HUDEP-2 (cell line): ENCODE measurements around the gene TMA7.
"Not testable (repeated sequence)": the region's sequence is repeated elsewhere in the genome, so short reads cannot be mapped to it uniquely, and the experiment has no call there.

Experiments used
- DNase-seq, 76 experiments: peaks; one replicate each; lab custom pipeline; 2025; ENCODE audit not compliant: unreplicated experiment in 76 of 76; lab: John Stamatoyannopoulos, UW

Gene TMA7

GRCh38 chr3:48434591-48435222 is 5.3 kb upstream of the TMA7 start:
- peak in 28 of 76 experiments; percentile 3 to 38 (median 18) for DNase-seq

DNA sequence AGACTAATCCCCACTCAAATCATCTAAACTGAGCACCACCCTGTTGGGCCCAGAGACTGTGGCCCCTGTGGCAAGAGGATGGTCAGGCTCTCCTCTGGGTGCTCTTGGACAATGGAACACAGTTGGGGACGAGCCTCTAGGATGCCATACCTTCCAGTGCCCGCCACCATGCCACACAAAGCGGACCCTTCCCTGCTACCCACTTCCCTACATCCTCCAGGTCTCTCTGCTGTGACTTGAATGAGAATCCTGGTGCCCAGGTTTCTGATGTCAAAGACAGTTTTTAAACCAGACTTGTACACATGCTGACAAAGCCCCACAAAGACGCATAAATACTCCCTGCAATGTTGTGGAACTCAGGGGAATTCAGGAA is 4.8 kb upstream of the TMA7 start:
- DNase-seq: no peak

GRCh38 chr3:48435774-48436476 is 4.1 kb upstream of the TMA7 start:
- peak in 72 of 76 experiments; percentile 10 to 85 (median 66) for DNase-seq

DNA sequence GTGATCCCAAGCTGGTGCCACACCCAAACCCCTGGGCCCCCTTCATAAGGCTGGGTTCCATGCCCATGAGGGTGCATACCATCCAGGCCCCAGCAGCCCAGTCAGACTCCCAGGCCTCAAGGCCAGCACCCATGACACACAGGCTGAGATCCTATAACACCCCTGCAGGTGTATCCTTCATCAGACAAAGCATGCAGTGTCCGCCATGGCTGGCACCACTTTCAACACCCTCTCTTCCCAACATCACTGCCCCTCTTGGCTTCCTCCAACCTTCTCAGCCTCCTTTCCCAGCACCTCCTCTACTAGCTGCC is 3.6 kb upstream of the TMA7 start:
- no peak for DNase-seq

- no peak for DNase-seq
These were observed 3.2 kb upstream of the TMA7 start for GRCh38 chr3:48436855-48437254.

DNA sequence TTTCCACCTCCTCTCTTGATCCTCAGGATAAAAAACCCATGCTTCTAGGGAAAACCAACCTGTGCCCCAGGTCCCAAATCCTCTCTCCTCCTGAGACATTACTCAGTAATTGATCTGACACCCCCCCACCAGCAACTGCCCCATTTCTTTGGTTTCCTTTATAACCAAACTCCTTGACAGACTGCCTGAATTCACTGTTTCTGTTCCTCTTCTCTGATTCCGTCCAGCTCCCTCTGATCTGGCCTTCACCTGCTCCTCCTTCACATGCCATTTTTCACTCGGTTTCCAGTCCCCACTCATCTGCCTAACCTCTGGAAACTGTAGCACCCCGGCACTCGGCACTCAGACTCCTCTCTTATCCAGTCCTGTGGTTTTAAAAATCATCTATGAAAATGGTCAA is 2.2 kb upstream of the TMA7 start:
- no peak for DNase-seq

DNA sequence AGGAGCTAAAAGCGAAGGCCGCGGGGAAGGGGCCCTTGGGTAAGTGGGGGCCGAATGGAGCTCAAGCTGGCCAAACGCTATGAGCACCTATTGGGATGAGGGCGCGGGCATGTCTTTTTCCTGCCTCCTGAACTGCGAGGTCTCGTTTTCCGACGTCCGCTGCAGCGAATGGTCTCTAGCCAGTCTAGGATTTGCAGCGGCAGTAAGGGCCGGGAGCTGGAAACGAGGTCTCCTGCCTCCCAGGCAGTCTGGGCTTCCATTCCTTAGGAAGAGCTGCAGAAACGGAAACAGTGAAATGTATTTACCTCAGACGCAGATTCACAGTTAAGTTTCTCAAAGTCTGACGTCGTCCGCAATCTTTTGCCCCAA is 517 bp downstream of the TMA7 start:
- DNase-seq: no peak

DNA sequence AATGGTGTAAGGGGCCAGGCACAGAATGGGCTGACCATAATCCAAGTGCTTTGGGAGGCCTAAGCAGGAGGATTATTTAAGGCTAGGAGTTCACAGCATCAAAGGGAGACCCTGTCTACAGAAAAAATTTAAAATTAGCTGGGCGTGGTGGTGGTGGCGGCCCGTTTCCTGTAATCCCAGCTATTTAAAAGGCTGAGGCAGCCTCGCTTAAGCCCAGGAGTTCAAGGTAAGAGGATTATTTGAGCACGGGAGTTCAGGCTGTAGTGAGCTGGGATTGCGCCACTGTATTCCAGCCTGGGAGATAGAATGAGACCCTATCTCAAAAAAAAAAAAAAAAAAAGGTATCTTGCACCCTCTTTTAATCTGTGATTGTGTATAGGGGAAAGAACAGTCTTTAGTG is 1.9 kb downstream of the TMA7 start:
- no peak for DNase-seq

DNA sequence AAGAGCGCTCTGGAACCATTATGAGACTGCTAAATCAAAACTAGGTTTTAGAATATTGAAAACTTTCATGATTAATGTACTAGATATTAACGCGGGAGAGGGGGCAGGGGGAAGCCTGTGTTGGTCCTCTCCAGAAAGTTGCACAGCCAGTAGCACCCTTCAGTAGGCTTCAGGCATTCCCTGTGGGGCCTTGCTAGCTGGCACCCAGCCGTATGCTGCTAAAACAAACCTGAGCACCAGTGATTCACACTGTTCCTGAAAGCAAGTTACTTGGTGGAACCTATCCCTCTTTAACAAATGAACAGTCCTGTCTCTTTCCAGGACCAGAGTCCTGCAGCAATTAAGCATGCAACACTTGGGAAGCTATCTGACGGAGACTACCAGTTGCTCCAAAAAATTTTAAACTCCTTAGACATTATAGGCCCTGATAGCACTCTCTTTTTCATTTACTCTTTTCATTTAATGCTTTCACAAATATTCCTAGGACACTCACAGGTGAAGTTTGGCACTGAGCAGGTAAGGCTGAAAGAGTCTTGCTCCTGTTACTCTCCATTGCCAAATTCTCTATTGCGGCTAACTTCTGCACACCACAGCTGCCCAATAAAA is 5.3 kb downstream of the TMA7 start:
- no peak for DNase-seq

DNA sequence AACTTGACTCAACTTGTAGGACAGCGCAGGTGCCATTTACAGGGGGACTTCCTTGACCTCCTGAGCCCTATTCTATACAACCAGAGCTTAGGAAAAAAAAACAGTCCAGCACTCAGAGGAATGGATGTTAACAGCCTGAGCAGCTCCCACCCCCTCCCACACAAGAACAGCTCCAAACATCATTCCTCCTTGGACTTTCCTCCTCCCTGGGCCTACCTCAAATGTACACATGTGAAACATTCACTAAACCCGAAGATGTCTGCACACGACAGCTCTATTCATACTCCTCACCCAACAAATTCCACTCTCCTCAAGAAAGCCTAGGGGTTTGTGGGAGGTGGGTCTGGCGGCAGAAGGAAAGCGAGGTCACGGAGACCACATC is 6.0 kb downstream of the TMA7 start:
- DNase-seq: no peak

DNA sequence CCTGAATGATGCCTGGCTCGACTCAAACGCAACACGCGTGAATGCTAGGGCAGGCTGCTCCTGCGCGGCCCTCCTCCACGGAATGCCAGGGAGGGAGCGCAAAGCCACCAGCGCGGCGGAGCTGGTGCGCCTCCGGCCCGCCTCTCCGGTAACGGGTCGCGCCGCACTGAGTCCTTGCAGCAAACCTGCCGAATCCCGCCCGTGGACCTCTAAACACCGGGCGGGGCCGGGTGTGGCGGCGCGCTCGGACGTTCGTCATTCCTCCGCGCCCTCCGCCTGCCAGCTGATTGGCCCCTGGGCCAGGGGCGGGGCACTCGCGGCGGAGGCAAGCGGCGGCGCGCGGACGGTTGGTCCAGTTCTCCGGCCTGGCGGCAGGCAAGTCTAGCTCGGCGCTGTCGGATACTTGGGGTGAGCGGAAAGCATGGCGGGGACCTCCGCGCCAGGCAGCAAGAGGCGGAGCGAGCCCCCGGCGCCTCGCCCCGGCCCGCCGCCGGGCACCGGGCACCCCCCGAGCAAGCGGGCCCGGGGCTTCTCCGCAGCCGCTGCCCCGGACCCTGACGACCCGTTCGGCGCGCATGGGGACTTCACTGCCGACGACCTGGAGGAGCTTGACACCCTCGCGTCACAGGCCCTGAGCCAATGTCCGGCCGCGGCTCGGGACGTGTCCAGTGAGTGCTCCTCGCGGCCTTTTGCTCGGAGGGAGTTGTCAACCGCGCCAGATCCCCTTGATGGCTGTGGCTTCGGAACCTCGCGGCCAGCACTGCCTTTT is 6.6 kb downstream of the TMA7 start, which contains the start of gene ATRIP:
ATRIP (plus strand) TSS at position 313 of the 769 bp plus-strand sequence; CDS start at position 422, 109 bp downstream.
- peak in 72 of 76 experiments; percentile 22 to 92 (median 78) for DNase-seq

GRCh38 chr3:48451270-48451669 is 11.2 kb downstream of the TMA7 start:
- no peak for DNase-seq

DNA sequence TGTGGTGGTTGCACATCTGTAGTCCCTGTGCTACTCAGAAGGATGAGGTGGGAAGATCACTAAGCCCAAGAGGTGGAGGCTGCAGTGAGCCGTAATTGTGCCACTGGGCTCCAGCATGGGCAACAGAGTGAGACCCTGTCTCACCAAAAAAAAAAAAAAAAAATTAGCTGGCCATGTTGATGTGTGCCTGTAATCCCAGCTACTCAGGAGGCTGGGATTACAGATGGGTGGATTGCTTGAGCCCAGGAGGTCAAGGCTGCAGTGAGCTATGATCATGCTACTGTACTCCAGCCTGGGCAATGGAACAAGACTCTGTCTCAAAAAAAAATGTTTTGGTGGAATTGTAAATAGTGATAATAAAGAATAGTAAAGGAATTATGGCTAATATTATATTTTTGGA is 16.4 kb downstream of the TMA7 start:
- DNase-seq: no peak

DNA sequence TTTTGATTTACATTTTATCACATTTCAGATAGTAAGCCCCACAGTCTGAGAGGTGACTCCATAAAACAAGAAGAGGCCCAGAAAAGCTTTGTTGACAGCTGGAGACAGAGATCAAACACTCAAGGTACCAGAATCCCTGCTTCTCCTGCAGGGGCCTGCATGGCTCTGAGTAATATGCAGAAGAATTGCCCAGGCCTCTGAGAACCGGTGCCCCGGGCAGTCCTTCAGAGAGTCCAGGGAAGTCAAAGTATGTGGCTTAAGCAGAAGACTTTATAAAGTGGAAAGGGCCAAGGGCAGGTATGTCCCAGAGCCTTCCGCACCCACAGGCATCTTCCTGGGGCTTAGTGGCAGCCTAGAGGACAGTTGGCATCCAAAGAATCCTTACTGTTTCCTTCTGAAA is 19.3 kb downstream of the TMA7 start:
- no peak for DNase-seq

GRCh38 chr3:48459773-48460516 is 19.9 kb downstream of the TMA7 start:
- no peak for DNase-seq

GRCh38 chr3:48460517-48460902 is 20.5 kb downstream of the TMA7 start:
- no peak for DNase-seq

- not testable (repeated sequence) for DNase-seq
These were observed 21.7 kb downstream of the TMA7 start for GRCh38 chr3:48461767-48462166.

- DNase-seq: no peak
These were observed 23.6 kb downstream of the TMA7 start for GRCh38 chr3:48463703-48464102.

DNA sequence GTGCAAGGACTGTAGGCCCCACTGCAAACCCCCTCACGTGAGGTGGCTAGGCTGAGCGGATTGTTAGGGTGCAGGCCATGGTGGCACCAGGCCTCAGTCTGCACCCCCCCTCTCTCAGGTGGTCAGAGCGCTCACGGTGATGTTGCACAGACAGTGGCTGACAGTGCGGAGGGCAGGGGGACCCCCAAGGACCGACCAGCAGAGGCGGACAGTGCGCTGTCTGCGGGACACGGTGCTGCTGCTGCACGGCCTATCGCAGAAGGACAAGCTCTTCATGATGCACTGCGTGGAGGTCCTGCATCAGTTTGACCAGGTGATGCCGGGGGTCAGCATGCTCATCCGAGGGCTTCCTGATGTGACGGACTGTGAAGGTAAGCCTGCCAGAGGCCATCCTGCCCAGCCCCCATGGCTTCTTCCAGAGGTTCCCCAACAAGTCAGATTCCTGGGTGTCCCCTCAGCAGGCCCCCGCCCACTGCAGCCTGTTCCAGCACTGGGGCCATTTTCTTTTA is 24.7 kb downstream of the TMA7 start:
- no peak for DNase-seq

- no peak for DNase-seq
These were observed 25.1 kb downstream of the TMA7 start for GRCh38 chr3:48465237-48465530.
